Measurements from ENCODE around the gene KCNQ5.
A peak's percentile ranks its signal among the peaks of the same experiment; 100 is the strongest.

KCNQ5 gene

GRCh38 chr6:73107016-73107415 is 485.2 kb downstream of the KCNQ5 start:
- no peak for DNase-seq

- DNase-seq, result no peak
Measured at GRCh38 chr6:73108949-73109348, 487.1 kb downstream of the KCNQ5 start.

- DNase-seq, result no peak
Measured at GRCh38 chr6:73109659-73110058, 487.8 kb downstream of the KCNQ5 start.

GRCh38 chr6:73116330-73116729 is 494.5 kb downstream of the KCNQ5 start:
- DNase-seq, result no peak

GRCh38 chr6:73121421-73121993 is 499.6 kb downstream of the KCNQ5 start:
- peak in 3 of 56 donors; percentile 4 to 43 (median 10) for DNase-seq

GRCh38 chr6:73123632-73124329 is 501.9 kb downstream of the KCNQ5 start:
- DNase-seq, result no peak

GRCh38 chr6:73129653-73130443 is 508.0 kb downstream of the KCNQ5 start:
- DNase-seq, result peak in 50 of 56 donors; percentile 6 to 87 (median 50)

- no peak for DNase-seq
Measured at GRCh38 chr6:73131706-73132105, 509.8 kb downstream of the KCNQ5 start.

GRCh38 chr6:73134588-73134987 is 512.7 kb downstream of the KCNQ5 start:
- no peak for DNase-seq

DNA sequence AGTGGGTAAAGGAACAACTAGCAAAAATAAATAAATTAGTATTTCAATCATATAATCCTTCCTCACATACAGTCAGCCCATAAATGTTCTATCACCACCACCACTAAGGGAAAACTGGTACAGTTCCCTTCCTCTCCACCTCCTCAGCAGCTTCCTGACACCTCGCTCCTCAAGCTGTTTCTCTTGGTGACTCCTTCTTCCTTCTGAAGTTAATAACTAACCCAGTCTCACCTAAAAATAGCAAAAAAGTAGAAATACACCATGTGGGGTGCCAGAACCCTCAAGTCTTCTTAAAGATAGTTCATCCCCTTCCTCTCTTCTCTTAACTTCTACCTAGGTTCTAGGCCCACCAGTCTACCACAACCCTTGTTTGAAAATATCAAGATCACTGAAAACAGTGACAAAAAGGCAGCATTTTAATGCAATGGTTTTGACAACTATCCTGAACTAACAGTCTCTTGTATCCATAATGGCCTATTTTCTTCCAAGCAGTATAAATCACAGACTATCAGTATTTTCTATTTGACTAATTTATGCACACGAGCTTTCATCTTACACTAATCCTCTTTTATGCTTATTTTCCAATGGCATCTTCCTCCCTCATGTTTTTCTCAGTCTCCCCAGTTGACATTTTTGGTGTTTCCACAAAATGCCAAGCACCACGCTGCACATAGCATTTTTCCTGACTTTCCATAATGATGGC is 518.0 kb downstream of the KCNQ5 start:
- DNase-seq, result no peak

DNA sequence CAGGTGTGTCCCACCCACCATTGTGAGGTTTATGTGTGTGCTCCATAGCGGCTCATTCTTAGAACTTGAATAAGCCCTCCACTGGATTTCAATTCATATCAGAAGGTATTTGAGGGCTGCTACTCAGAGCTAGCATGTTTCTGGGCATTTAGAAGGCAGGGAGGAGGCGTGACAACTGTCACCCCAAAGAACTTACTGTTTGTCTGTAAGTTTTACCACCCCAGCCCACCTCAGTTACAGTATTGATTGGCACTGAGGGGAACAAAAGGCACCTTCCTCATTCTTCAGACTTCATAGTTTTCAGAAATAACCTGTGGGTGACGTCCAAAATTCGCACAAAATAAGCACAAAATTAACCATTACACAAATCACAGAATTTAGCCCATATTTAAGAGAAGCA is 521.7 kb downstream of the KCNQ5 start:
- peak in 3 of 56 donors; percentile 6 to 10 (median 6) for DNase-seq

DNA sequence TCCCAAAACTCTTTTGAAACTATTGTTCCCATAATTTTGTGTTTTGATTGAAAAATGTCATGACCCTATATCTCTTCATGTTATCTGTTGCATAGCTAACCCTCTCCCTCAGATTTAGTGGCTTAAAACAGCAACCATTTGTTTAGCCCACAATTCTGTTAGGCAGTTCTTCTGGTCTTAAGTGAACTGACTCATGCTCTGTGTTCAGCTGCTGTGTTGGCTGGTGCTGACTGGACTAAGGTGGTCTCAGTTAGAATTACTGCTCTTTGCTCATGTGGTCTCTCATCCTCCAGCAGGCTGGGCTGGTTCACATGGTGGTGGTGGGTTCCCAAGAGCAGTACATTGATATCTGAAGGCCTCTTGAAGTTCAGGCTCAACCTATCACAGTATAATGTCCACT is 522.7 kb downstream of the KCNQ5 start:
- no peak for DNase-seq

DNA sequence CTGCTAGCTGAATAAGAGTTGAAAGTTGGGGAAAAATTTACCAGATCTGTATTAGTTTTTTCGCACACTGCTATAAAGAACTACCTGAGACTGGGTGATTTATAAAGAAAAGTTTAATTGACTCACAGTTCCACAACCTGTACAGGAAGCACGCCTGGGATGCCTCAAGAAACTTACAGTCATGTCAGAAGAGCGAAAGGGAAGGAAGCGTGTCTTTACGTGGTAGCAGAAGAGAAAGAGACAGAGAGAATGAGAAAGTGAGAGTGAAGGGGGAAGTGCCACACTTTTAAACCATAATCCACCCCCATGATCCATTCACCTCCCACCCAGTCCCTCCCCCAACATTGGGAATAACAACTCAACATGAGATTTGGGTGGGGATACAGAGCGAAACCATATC is 523.8 kb downstream of the KCNQ5 start:
- no peak for DNase-seq

DNA sequence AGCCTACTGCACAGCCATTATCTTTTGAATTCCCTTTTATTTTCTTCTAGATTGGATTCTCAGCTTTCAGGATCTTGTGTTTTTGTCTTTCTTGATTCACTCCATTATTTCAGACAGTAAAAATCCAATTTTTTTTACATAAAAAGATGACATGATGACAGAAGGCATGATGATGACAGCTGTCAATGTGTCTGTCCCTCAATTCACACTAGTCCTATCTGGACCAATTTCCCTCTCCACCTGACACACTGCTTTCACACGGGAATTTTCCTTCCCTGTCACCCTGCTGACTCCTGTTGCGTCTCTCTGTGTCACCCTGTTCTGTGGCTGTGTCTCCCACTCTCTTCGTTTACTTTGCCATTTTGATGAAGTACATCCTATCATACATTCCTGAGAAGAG is 529.9 kb downstream of the KCNQ5 start:
- DNase-seq, result no peak

DNA sequence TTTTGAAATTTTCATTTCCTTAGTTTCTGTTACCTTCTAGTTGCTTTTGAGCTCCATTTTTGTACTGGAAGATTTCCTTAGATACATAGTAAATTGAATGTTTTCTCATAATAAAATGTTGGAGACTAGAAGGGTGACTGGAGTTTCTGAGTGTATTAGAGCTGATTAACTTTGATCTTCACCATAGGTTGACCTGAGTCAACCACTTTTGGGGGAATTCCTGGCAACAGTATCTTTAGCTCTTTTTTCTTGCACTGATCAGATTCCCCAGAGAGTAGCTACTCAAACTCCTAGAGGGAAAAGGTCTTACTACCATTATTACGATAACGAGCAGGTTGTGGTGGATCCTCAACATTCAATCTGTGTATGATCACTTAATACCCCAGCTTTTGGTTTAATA is 530.7 kb downstream of the KCNQ5 start:
- DNase-seq, result no peak

- DNase-seq, result no peak
Measured at GRCh38 chr6:73152966-73153757, 531.3 kb downstream of the KCNQ5 start.

GRCh38 chr6:73156793-73157767 is 535.2 kb downstream of the KCNQ5 start:
- no peak for DNase-seq

- no peak for DNase-seq
Measured at GRCh38 chr6:73157870-73158269, 536.0 kb downstream of the KCNQ5 start.

DNA sequence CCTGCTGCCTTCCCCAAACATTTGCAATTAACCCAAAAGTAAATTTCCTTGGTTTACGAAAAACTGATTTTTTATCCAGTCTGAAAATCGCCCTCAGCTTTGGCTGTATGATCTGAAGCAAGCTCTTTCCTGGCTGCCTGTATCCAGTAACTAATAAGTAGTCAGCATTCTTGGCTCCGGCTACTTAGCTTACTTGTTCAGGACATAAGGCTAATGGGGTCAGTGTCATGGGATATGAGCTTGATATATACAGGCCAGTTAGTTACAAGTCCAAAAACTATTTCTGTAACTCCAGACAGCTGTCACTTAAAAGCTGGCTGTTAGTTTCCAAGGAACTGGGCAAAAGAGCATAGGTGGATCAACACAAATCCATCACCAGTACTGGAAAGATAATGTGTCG is 547.2 kb downstream of the KCNQ5 start:
- no peak for DNase-seq

DNA sequence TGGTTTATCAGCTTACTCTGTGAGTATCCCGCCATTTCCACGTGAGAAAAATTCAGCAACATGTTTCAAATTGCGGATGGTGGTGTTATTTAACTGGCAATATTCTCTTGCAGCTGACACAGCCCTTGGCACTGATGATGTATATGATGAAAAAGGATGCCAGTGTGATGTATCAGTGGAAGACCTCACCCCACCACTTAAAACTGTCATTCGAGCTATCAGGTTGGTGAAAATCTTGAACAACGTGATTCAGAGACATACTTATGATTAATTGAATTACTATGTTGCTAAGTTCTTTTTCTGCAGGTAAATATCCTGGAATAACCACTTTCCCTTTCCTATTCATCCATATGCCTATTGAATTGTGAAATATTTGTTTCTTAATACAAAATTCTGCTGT is 547.8 kb downstream of the KCNQ5 start:
- no peak for DNase-seq
